Hepatocyte (in vitro differentiated cells): Measurements from ENCODE around the gene FCER2. TPM values are rescaled to one million over a fixed set of nuclear protein-coding genes. Genes with fewer than 3 reads are reported as not detected.
A peak's percentile ranks its signal among the peaks of the same experiment; 100 is the strongest.

Experiments
- DNase-seq: peaks from one replicate; pipeline ENCODE4 v3.0.0-alpha.2; 2016; ENCODE audit warnings: low spot score
- H2AFZ ChIP-seq: fragments of 200-600 bp; sonication (generic); 2 replicates; pipeline ENCODE4 v1.6.0; 2016; ENCODE audit warnings: antibody characterized with exemption, mild to moderate bottlenecking
- H3K27ac ChIP-seq: fragments of 200-600 bp; sonication (generic); 2 replicates; pipeline ENCODE4 v1.5.1; 2016; ENCODE audit warnings: mild to moderate bottlenecking
- H3K27me3 ChIP-seq: fragments of 200-600 bp; sonication (generic); 2 replicates; pipeline ENCODE4 v1.6.1; 2016
- H3K36me3 ChIP-seq: fragments of 200-600 bp; sonication (generic); replicated peaks from 2 replicates; pipeline ENCODE4 v1.5.1; 2016; ENCODE audit warnings: low read depth; ENCODE audit not compliant: insufficient read depth
- H3K4me1 ChIP-seq: fragments of 200-600 bp; sonication (generic); 2 replicates; pipeline ENCODE4 v1.5.1; 2016; ENCODE audit warnings: mild to moderate bottlenecking, moderate library complexity; ENCODE audit not compliant: insufficient read depth
- H3K4me2 ChIP-seq: fragments of 200-600 bp; sonication (generic); 2 replicates; pipeline ENCODE4 v1.6.0; 2016
- H3K4me3 ChIP-seq: fragments of 200-600 bp; sonication (generic); 2 replicates; pipeline ENCODE4 v1.5.1; 2016; ENCODE audit warnings: mild to moderate bottlenecking
- H3K79me2 ChIP-seq: fragments of 200-600 bp; sonication (generic); 2 replicates; pipeline ENCODE4 v1.6.0; 2017; ENCODE audit warnings: mild to moderate bottlenecking
- H3K9me2 ChIP-seq: fragments of 200-600 bp; sonication (generic); replicated peaks from 2 replicates; pipeline ENCODE4 v1.6.0; 2017; ENCODE audit warnings: mild to moderate bottlenecking; ENCODE audit not compliant: insufficient read depth
- H3K9me3 ChIP-seq: fragments of 200-600 bp; sonication (generic); 2 replicates; pipeline ENCODE4 v1.5.1; 2016; ENCODE audit warnings: low read depth, mild to moderate bottlenecking
- H4K20me1 ChIP-seq: fragments of 200-600 bp; sonication (generic); 2 replicates; pipeline ENCODE4 v1.6.0; 2016; ENCODE audit warnings: mild to moderate bottlenecking; ENCODE audit not compliant: insufficient read depth, poor library complexity, severe bottlenecking
- CTCF ChIP-seq: fragments of 200-600 bp; sonication (generic); IDR thresholded peaks from 2 replicates; pipeline ENCODE4 v1.5.1; 2016; ENCODE audit warnings: antibody characterized with exemption, mild to moderate bottlenecking; ENCODE audit not compliant: poor library complexity
- EZH2 ChIP-seq: fragments of 200-600 bp; sonication (generic); IDR thresholded peaks from 2 replicates; pipeline ENCODE4 v1.6.1; 2016; ENCODE audit warnings: antibody characterized with exemption, mild to moderate bottlenecking, borderline replicate concordance
- EZH2phosphoT487 ChIP-seq: fragments of 200-600 bp; sonication (generic); IDR thresholded peaks from one replicate; pipeline ENCODE4 v1.6.1; 2018; ENCODE audit warnings: antibody characterized with exemption, mild to moderate bottlenecking, low read depth, moderate library complexity; ENCODE audit not compliant: unreplicated experiment, severe bottlenecking
- WGBS: methylation state at CpG from one replicate; pipeline ENCODE4 v1.1.6; 2016; ENCODE audit warnings: low lambda C conversion rate; ENCODE audit errors: missing lambda C conversion rate; 5-methylcytosine and 5-hydroxymethylcytosine counted together
- polyA plus RNA-seq: library from polyadenylated mRNA; unstranded; fragments of >200 nt; fragmentation: Nextera tagmentation; extraction: Ambion mirVana; gene quantifications from 2 replicates; pipeline ENCODE4 v1.2.1, GENCODE V29; 2016
- total RNA-seq: library from RNA; depleted of rRNA; stranded (reverse); fragments of >200 nt; gene quantifications from 2 replicates; pipeline ENCODE4 v1.2.3, GENCODE V29; 2014

Gene FCER2
- total and polyA plus RNA-seq, 2 experiments from 2014 or later: not detected

- H3K27me3 ChIP-seq: peaks cover 51% of the 10 kb centered on the region
- H2AFZ ChIP-seq: no peak overlapping the region
- no peak for TF ChIP-seq EZH2phosphoT487
- TF ChIP-seq EZH2: peak; percentile 61
- 17% methylated on average over 33 of the region's 34 CpGs for WGBS
- no peaks in the 10 kb centered on the region for H3K9me2 ChIP-seq
- no peaks in the 10 kb centered on the region for H3K79me2 ChIP-seq
- no peak overlapping the region for H3K4me3 ChIP-seq
- no peak overlapping the region for H3K4me2 ChIP-seq
- H3K4me1 ChIP-seq: no peaks in the 10 kb centered on the region
- no peaks in the 10 kb centered on the region for H3K9me3 ChIP-seq
- H3K36me3 ChIP-seq: no peaks in the 10 kb centered on the region
- no peaks in the 10 kb centered on the region for H4K20me1 ChIP-seq
- no peak overlapping the region for H3K27ac ChIP-seq
- no peak for DNase-seq
Observed at GRCh38 chr19:7729831-7730285, 27.9 kb upstream of the FCER2 start.

- Histone ChIP-seq H3K4me1 (no peaks in the 10 kb centered on the region), H3K27ac (no peak overlapping the region), H3K9me3 (no peaks in the 10 kb centered on the region), H3K9me2 (no peaks in the 10 kb centered on the region), H3K4me2 (no peak overlapping the region), H3K4me3 (no peak overlapping the region), H3K27me3 (peaks cover 51% of the 10 kb centered on the region), H3K79me2 (no peaks in the 10 kb centered on the region), H3K36me3 (no peaks in the 10 kb centered on the region), H4K20me1 (no peaks in the 10 kb centered on the region), H2AFZ (no peak overlapping the region)
- TF ChIP-seq EZH2 (no peak), EZH2phosphoT487 (no peak), CTCF (no peak)
- no peak for DNase-seq
- WGBS: 40% methylated on average over 15 of the region's 16 CpGs
Observed at GRCh38 chr19:7729211-7729610, 27.3 kb upstream of the FCER2 start.

- Histone ChIP-seq H2AFZ (no peak overlapping the region), H3K9me2 (no peaks in the 10 kb centered on the region), H3K4me2 (no peak overlapping the region), H3K27me3 (peaks cover 37% of the 10 kb centered on the region), H3K9me3 (no peaks in the 10 kb centered on the region), H3K4me1 (no peaks in the 10 kb centered on the region), H3K27ac (no peak overlapping the region), H3K36me3 (no peaks in the 10 kb centered on the region), H4K20me1 (no peaks in the 10 kb centered on the region), H3K79me2 (no peaks in the 10 kb centered on the region), H3K4me3 (no peak overlapping the region)
- no peak for DNase-seq
- WGBS: 65% methylated on average over 2 of the region's 2 CpGs
- TF ChIP-seq EZH2phosphoT487 (no peak), EZH2 (no peak), CTCF (no peak)
Observed at GRCh38 chr19:7725791-7726190, 23.9 kb upstream of the FCER2 start.

GRCh38 chr19:7722231-7722651 lies 20.3 kb upstream of the FCER2 start:
- Histone ChIP-seq H2AFZ (no peak overlapping the region), H3K9me2 (no peaks in the 10 kb centered on the region), H3K4me3 (no peak overlapping the region), H3K27ac (no peak overlapping the region), H3K79me2 (no peaks in the 10 kb centered on the region), H3K9me3 (no peaks in the 10 kb centered on the region), H4K20me1 (no peaks in the 10 kb centered on the region), H3K4me2 (no peak overlapping the region), H3K4me1 (no peaks in the 10 kb centered on the region), H3K36me3 (no peaks in the 10 kb centered on the region), H3K27me3 (peaks cover 3% of the 10 kb centered on the region)
- WGBS: 66% methylated on average over 5 of the region's 5 CpGs
- TF ChIP-seq EZH2 (no peak), EZH2phosphoT487 (no peak), CTCF (no peak)
- no peak for DNase-seq
